DOHH2 (cell line): ENCODE results near the gene NPAS3.

Experiments used
- EZH2phosphoT487 ChIP-seq: fragments of 200-600 bp; sonication (generic); IDR thresholded peaks from 2 replicates; pipeline ENCODE4 v1.6.1; 2017; ENCODE audit warnings: borderline replicate concordance, mild to moderate bottlenecking, antibody characterized with exemption, low read length, moderate library complexity, mixed read lengths
- TF ChIP-seq, protein P1 (sequence below): fragments of 200-600 bp; sonication (generic); IDR thresholded peaks from one replicate; pipeline ENCODE4 v1.5.1; 2014; ENCODE audit warnings: antibody characterized with exemption, mild to moderate bottlenecking, low read depth, low read length; ENCODE audit not compliant: poor library complexity, severe bottlenecking

DNA sequence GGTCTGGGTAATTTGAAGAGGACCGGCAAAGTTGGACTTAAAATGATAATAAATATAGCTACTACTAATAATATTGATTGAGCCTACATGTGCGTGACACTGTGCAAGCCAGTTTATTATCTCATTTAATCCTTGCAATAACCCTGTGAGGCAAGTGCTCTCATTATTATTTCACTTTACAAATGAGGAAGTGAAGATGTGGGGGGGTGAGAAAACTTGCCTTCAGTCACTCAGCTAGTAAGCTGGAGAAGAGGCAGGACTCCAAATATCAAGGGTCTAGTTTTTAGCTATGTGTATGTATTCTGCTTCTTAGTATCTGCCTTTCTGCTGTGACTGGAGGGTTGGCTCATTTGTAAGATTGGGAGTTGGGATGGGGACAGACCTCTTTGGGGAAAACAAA, 39.2 kb downstream of the NPAS3 start:
- TF ChIP-seq, protein P1, sequence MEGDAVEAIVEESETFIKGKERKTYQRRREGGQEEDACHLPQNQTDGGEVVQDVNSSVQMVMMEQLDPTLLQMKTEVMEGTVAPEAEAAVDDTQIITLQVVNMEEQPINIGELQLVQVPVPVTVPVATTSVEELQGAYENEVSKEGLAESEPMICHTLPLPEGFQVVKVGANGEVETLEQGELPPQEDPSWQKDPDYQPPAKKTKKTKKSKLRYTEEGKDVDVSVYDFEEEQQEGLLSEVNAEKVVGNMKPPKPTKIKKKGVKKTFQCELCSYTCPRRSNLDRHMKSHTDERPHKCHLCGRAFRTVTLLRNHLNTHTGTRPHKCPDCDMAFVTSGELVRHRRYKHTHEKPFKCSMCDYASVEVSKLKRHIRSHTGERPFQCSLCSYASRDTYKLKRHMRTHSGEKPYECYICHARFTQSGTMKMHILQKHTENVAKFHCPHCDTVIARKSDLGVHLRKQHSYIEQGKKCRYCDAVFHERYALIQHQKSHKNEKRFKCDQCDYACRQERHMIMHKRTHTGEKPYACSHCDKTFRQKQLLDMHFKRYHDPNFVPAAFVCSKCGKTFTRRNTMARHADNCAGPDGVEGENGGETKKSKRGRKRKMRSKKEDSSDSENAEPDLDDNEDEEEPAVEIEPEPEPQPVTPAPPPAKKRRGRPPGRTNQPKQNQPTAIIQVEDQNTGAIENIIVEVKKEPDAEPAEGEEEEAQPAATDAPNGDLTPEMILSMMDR = no peak
- no peak for TF ChIP-seq EZH2phosphoT487
